Measurements from ENCODE around the gene YBX2.

The YBX2 gene

DNA sequence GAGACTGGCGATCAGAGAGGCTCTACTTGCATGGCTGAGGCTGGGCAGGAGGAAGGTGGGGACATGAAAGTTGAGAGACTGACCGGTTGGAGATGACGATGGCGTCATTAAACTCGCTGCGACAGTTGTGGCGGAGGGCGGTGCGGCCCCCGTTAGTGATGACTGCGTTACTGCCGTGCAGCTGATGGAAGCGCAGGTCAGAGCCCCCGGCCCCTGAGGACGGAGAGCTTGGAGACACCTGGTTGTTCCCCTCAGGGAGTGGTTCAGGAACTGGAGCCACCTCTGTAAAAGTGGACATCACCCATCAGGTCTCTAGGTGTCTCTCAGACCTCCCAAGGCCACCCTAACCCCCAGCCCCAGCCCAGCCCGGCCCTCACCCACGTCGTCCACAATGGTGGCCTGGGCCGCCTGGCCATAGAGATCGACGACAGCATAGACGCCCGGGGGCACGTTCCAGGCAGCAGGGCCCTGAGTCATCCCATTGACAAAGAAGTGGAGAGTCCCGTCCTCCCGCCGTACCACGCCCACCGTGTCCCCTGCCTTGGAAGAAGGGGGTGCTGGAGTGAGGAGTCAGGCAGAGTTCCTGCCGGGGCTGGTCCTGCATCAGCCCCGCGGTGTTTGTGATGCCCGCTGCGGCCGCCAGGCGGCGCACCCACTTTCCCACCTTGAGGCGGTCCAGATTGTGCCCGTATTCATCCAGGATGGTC is 29.4 kb upstream of the YBX2 start:
- DNase-seq = peak in 7 of 56 donors; percentile 9 to 58 (median 18)

DNA sequence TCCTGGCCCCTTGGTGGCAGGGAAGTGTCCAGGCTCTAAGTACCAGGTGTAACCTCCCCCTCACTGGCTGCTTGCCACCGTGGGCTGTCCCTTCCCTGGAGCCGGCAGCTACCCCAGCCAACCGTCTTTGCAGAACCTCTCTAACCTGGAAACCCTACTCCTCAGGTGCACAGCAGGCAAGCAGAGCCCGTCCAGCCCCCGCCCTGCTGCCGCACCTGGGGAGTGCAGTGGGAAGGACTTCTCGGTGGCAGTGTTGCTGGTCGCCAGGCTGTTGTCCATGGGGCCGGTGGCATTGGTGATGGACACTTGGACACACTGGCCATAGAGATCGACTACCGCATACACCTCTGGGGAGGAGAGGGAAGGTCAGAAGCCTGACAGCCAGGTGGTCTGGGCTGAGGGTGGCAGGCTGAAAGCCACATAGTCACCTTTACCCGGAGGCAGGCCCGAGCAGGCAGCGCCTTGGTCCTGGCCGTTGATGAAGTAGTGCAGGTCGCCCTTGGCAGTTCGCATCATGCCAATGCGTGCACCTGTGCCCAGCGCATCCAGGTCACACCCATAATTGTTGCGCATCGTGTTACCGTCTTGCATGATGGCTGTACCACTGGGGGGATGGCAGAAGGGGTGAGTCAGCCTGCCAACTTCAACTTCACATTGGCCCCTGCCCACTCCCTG is 28.2 kb upstream of the YBX2 start:
- no peak for DNase-seq

DNA sequence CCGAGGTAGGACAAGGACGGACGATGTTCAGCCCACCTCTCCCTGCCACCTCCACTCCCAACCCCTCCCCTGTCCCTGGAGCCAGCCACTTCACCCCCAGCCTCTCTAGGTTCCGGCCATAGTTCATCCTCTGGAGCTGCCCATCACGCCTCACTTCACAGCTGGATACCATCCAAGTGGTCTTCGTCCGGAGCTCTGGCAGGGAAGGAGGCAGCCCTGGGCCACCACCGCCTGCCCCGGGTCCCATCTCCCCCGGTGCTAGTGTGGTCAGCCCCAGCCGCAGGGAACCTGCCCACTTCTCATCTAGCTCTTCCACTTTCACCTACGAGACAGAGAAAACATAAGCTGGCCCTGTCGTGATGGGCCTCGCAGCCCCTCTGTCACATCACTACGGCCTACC is 27.0 kb upstream of the YBX2 start:
- no peak for DNase-seq

DNA sequence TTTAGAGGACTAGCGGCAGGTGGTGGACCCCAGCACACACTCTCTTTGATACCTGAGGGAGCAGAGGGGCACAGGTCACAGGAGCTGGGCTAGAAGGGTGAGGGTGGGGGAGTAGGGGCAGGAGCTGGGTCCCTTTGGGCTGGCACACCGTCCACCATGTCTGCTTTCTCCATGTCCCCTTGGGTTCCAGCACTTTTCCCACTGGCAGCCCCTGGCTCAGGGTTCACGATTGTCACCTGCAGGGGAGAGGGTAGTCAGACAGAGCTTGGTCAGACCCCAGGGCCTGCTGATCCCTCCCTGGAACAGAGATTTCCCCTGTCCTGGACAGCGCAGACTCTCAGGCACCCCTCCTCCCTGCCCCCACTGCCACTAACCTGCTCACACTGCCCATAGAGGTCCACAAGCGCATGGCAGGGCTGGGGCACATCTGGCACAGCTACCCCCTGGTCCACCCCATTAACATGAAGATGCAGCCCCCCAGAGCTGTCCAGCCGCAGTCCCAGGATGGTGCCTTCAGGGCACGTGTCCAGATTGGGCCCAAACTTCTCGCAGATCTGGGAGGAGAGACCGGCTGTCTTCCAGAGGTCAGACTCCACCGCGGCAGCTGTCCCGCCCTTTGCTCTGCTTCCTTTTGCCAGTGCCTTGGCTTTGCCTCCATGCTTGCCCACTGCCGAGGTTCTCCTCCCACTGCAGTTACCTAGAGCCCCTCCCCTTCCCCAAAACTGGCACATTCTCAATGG is 23.9 kb upstream of the YBX2 start:
- DNase-seq = no peak

DNA sequence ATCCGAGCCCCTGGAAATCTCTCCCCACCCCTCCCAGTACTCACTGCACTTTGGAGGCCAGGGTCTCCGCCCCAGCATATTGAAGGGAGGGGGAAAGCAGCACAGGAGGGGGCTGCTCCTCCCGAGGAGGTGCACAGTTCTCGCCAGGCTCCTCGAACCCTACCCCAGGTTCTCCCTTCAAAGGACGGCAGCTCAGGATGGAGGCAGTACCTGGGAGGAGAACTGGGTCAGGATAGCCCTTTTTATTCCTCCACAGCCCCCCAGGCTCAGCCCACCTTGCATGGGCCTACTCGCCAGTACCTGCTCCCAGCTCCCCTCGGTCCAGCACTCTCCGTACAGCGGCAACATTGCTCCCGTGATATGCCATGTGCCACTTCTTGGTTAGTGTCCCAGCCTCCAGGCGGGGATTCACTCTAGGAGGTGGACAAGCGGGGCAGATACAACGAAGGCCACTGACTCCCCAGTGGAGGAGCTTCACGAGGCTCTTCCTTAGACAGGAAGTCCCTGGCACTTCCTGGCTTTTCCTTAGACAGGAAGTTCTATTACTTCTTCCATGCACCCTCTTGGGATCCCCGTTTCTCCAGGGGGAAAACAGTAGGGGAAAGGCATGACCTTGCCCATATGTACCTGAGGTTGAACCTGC is 22.8 kb upstream of the YBX2 start:
- no peak for DNase-seq

DNA sequence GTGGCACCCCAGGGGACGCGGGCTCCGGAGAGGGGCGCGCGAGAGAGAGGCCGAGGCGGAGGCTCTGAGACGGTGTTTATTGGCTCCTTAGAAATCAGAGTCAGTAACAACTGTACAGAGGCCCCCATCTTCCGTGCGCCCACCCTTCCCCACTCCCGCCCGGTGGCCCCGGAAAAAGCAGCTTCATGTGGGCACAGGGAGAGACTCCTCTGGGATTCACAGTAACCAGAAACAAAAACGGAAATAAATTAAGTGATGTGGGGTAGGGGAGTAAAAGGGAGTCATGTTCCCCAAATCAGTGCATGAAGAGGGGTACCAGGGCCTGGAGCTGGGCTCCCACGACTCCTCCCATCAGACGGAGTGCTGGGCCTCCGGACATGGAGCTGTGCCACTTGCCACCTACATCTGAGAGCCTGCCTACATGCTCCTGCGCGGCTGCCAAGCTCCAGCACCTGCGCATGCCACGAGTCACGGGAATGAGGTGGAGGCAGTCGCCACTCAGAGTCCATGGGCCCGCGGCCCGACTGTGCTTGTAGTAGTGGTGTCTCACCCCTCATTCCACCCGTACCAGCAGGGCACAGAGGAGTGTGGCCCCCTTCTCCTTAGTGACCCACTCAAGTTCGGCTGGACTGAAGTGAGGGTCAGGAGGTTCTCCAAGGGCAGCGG is 21.3 kb upstream of the YBX2 start:
- DNase-seq = peak in 4 of 56 donors; percentile 9 to 33 (median 22)

DNA sequence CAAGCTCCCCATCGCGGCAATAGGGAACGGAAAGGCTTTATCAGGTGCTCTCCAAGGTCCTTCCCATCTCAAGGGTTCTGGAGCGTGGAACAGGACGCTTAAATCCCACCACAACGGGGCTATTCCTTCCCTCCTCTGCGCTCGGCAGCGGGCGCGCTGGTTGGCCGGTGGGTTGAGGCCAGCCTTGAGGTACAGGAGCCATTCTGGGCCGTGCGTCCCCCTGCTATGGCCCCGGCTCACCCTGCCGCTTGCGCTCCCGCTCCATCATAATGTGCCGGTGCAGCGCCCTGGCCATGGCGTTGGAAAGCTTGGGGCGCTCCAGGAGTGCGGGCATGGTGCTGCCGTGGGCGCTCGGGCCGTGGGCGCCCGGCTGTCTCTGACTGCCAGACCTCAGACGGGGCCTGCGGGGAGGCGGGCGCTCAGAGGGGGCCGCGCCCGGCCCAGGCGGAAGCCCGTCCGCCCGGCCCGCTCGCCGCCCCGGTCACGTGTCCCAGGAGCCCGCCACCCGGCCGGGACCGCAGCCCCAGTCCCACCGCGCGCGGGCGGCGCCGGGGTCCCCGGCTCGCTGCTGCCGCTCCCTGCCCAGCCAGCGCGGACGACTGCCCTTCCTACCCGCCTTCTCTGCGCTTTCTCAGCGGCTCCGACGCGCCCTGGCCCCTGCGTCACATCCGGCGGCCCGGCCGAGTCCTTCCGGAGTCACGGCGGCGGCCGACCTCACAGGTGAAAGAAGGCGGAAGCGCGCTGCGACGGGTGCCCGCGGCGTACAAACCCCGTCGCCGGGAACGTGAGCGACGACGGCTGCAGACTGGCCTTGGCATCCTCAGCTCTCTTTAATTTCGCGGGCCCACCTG is 20.5 kb upstream of the YBX2 start, which contains the start of gene GPS2:
Gene GPS2, minus strand, starts transcription at position 642 of the 851 bp plus-strand sequence. Its CDS starts 308 bp downstream, at position 334.
- peak; percentile 21 to 94 (median 84) for DNase-seq

DNA sequence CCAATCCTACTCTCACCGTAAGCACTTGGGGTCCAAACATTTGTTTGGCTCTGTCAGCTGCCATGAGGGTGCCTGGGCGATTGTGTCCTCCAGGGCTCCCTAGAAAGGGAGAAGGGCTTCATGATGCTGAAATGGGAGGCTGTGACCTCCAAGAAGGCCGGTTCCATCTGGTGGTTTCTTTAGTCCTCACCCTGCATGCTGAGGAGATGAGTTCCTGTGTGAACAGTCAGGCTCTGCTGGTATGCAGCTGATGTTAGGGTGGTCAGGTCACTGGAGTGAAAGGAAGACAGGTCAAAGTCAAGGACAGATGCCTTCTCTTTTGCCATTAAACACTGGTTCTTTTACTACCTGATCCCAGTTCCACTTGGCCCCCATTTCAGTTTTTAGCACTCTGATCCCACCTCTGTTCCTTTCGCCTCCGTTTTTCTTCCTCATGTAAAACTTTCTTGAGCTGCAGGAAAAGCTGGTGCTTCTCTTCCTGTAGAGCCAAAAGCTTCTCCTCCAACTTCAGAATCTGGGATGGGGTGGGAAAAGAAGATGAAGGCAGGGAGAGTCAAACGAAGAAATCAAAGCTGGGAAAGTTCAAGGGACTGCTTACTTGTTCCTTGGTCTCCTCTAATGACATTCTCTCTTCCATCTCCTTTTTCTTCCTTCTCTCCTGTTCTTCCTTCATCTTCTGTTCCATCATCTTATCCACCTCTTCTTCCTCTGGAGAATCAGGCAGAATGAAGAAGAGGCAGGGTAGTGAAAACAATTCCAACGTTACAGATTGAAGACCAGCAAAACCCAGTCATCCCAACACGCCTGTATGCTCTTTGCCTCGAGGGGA is 19.7 kb upstream of the YBX2 start:
- no peak for DNase-seq

DNA sequence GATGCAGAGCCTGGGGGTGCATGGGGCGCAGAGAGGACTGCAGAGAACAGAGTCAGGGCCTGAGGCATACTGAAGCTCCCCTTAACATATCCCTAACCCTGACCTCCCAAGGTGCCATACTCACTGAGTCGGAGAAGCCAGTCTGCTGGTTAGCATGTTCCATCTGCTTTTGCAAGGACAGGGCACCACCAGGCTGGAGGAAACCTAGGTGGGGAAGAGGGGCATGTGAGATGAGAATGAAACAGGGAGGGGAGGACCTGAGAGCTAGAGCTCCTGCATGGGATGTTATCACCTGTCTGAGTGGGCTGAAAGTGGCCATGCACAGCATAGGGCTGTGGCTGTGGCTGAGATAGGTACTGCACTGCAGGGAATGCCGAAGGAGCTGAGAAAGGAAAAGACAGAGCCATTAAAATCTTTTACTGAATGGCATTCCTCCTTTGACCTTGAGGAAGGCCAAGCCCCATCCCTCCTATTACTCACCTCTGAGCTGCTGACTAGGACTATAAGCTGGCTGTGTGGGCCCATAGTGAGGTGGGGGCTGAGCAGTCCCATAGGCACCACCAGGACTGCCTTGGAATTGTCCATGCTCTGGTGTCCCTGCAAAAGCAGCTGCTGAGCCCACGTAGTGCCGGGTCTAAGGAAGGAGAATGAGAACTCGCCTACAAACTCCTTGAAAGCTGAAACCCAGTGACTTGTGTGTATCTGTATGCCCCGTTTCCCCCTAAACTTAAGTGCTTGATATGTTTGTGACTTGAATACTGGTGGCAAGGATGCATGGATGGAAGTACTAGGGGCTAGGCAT is 18.9 kb upstream of the YBX2 start:
- no peak for DNase-seq

DNA sequence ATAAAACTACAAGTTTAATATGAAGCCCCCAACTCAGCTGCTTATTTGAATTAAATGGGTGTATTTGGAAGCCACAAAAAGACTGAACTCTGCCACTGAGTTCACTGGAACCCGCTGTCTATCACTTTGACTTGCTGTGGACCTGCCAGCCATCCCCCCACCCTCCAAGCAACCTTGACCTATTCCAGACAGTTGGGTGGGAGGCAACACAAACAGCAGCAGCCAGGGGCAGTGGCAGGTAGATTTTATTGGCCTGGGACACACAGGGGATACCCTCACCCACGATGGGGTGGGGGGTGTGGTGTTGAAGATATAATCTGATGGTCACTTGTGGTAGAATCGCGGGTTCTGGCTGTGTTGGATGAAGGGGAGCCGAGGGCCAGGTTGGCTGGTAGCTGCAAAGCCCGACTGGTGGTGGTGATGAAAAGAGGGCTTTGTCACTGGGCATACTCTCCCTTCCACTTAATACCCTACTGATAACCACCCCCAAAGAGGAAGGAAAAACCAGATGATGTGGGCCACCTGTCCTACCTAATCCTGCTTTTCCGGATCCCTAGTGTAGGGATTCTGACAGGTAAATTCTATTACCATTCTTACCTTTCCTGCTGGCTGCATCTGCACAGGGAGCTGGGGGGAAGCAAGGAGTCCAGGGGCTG is 18.1 kb upstream of the YBX2 start:
- no peak for DNase-seq

DNA sequence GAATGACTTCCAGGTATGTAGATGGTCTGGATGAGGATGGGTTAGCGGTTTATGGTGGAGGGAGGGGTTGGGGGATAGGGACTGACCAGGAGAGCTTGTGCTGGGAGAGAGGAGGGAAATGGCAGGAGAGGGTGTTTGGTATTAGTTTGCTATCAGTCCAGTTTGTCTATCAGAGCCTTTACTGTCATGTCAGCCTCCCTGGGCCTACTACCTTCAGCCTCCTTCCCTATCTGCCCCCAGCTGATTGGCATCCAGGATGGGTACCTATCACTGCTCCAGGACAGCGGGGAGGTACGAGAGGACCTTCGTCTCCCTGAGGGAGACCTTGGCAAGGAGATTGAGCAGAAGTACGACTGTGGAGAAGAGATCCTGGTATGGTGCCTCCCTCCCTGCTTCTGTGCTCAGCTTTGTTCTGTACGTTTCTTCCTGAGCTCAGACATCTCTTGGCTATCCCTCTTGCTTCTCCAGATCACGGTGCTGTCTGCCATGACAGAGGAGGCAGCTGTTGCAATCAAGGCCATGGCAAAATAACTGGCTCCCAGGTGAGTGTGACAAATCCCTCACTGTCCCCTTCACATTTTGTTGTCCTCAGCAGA is 16.8 kb upstream of the YBX2 start:
- DNase-seq = no peak

DNA sequence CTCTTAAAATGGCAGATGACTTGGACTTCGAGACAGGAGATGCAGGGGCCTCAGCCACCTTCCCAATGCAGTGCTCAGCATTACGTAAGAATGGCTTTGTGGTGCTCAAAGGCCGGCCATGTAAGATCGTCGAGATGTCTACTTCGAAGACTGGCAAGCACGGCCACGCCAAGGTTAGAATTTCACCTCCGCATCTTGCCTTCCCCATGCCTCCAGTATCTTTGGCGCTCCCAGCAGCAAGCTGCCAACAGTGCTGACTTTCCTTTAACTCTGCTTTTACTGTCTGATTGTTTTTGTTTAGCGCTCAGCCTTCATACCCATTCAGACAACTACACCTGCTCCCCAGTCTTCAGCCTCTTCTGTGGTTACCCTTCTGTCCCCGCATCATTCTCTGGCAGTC is 15.2 kb upstream of the YBX2 start:
- DNase-seq = no peak

DNA sequence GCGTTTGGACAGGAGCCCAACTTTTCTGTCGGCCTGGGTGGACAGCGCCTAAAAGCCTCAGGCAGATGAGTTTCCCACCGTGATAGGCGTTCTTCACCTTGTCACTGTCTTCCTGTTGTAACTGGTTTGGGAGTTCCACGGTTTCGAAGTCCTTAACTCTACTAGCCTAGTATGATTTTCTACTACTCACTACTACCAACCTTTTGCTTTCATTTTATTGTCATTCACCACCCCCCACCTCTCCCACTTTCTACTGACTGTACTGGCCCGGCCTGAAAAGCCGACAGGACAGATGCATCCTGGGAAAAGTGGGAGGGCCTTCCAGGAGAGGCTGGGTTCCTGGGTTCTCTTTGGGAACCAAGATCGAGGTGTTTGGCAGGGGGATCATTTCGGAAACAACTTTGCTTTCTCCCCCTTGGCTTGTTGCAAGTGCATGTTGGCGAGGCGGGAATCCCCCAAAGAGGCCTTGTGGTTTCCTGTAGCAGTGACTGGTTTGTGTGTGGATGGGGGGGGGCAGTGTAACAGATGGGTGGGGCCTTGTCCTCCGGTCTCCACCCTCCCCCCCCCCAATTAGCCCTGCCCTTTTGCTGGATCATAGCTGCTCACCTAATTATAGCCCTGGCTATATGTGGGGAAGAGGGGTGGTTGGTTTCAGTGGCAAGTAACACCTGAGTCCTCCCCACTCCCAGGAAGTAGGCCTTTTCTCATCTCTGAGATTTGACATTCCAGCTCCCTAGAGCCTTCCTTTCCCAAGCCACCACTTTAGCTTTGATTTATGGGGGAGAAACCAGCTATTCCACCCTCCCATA is 14.4 kb upstream of the YBX2 start:
- DNase-seq = peak in 32 of 56 donors; percentile 7 to 58 (median 31)

DNA sequence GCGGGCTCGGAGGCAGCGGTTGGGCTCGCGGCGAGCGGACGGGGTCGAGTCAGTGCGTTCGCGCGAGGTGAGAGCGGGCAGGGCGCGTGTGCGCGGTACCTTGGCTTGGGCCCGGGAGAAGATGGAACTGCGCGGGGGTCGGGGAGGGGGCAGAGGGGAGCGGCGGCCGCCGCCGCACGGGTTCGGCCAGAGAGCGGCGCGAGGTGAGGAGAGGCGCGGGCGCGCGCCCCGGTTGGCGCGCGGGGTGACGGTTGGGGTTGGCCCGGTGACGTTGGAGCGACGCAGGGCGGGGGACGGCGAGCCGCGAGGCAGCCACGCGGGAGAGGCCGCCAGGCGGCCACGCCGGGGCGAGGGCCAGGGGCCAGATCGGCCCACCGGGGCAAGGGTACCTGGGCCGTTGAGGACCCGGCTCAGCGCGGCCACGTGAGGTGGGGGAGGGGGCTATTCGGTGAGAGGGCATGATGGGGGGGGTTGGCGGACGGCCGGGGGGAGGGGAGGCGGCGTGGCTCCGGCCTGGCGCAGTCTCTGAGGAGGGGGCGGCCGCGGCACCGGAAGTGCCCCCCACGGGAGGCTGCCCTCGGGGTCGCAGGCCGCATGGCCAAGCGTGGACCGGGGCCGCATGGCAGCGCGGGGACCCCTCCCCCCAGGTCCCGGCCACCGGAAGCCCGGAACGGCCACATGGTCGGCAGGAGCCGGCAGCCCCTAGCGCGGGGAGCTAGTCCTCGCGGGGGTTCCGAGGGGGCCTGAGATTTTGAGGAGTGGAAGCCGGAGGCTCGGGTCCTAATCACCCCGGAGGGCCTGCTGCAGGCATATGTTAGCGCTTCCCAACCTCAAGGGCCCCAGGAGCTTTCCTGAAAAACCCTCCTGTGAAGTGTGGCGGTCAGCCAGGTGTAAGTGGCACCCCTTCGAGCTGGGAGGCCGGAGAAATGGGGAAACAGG is 13.5 kb upstream of the YBX2 start:
- peak in 13 of 56 donors; percentile 24 to 69 (median 53) for DNase-seq

All from amygdala (tissue), 56 donors.